Caco-2 (cell line): ENCODE measurements around the gene GLIPR1L1. TPM values are rescaled to one million over a fixed set of nuclear protein-coding genes. Genes with fewer than 3 reads are reported as not detected.

Experiments
- Bru-seq: library from RNA; stranded (reverse); fragments of 400-500 nt; gene quantifications from one replicate; lab custom pipeline; 2021; lab: Mats Ljungman, UMichigan
- BruChase-seq, 2 experiments: library from RNA; stranded (reverse); fragments of 400-500 nt; gene quantifications; one replicate each; lab custom pipeline; 2021; lab: Mats Ljungman, UMichigan
- BruUV-seq: library from RNA; stranded (reverse); fragments of 400-500 nt; replicated peaks from 2 replicates; lab custom pipeline; 2021; lab: Mats Ljungman, UMichigan
- CTCF ChIA-PET: fragments of 300-600 bp; sonication (Branson Sonifier 250); formaldehyde crosslinking; loops from one replicate; lab custom pipeline; 2022; ENCODE audit warnings: antibody characterized with exemption; lab: Charles Lee
- POLR2A ChIA-PET: fragments of 300-600 bp; sonication (Branson Sonifier 250); formaldehyde crosslinking; loops from one replicate; lab custom pipeline; 2022; ENCODE audit warnings: antibody characterized with exemption; lab: Charles Lee
- DNase-seq, 2 experiments: peaks; one replicate each; pipeline versions ENCODE4 v3.0.0 to v3.0.0-alpha.2; 2020 to 2022
- H3K27me3 ChIP-seq: replicated peaks from 2 replicates; pipeline ENCODE4 v1.6.0; 2011; ENCODE audit warnings: low read length; ENCODE audit not compliant: control insufficient read depth, insufficient read depth
- H3K36me3 ChIP-seq: 2 replicates; pipeline ENCODE4 v1.5.1; 2011; ENCODE audit warnings: low read length; ENCODE audit not compliant: control insufficient read depth, insufficient read depth
- H3K4me1 ChIP-seq: fragments of 250-450 bp; sonication (Bioruptor Pico); 2 replicates; pipeline ENCODE4 v1.5.1; 2020; ENCODE audit warnings: mild to moderate bottlenecking
- H3K4me3 ChIP-seq: 2 replicates; pipeline ENCODE4 v1.5.1; 2011; ENCODE audit warnings: low read depth, mild to moderate bottlenecking, control low read depth, low read length
- H3K9me3 ChIP-seq: fragments of 250-450 bp; sonication (Bioruptor Pico); 2 replicates; pipeline ENCODE4 v1.5.1; 2020; ENCODE audit warnings: mild to moderate bottlenecking, moderate library complexity
- H3K27ac Mint-ChIP-seq: one replicate; pipeline ENCODE4 v1.8.0; 2022; ENCODE audit warnings: mixed read lengths; ENCODE audit not compliant: unreplicated experiment
- H3K27me3 Mint-ChIP-seq: one replicate; pipeline ENCODE4 v1.8.0; 2022; ENCODE audit warnings: mixed read lengths; ENCODE audit not compliant: insufficient read depth, unreplicated experiment
- H3K36me3 Mint-ChIP-seq: one replicate; pipeline ENCODE4 v1.8.0; 2022; ENCODE audit warnings: mild to moderate bottlenecking, mixed read lengths; ENCODE audit not compliant: insufficient read depth, unreplicated experiment
- H3K4me1 Mint-ChIP-seq: one replicate; pipeline ENCODE4 v1.8.0; 2022; ENCODE audit warnings: low read depth, mixed read lengths; ENCODE audit not compliant: unreplicated experiment
- H3K4me3 Mint-ChIP-seq: one replicate; pipeline ENCODE4 v1.8.0; 2022; ENCODE audit warnings: mild to moderate bottlenecking, moderate library complexity, mixed read lengths; ENCODE audit not compliant: unreplicated experiment
- H3K9me3 Mint-ChIP-seq: one replicate; pipeline ENCODE4 v1.8.0; 2022; ENCODE audit warnings: mixed read lengths; ENCODE audit not compliant: unreplicated experiment
- CTCF ChIP-seq, 2 experiments: fragments of 200-600 bp in 1 of 2; IDR thresholded peaks; 1 replicate in 1 of 2; 2 replicates in 1 of 2; pipeline versions ENCODE4 v1.5.1 to v1.8.0; 2011 to 2022; ENCODE audit warnings: antibody characterized with exemption in 1 of 2, control low read depth in 1 of 2, inconsistent platforms in 1 of 2, low read depth in 1 of 2, low read length in 1 of 2, mild to moderate bottlenecking in 1 of 2, moderate library complexity in 1 of 2; ENCODE audit not compliant: insufficient read depth in 1 of 2, severe bottlenecking in 1 of 2, unreplicated experiment in 1 of 2
- intact Hi-C: fragments of 100-400 bp; cut with micrococcal nuclease; formaldehyde crosslinking; loops from one replicate; pipeline ENCODE4 v1.10.0; 2022; ENCODE audit not compliant: unreplicated experiment
- long read RNA-seq: library from polyadenylated mRNA; stranded (forward); transcript quantifications from one replicate; pipeline ENCODE4 v2.0.0, GENCODE V29; 2022
- total RNA-seq: library from RNA; stranded (reverse); gene quantifications from 2 replicates; pipeline ENCODE4 v1.2.3, GENCODE V29; 2022

GLIPR1L1 gene
- total RNA-seq (not detected in 2 replicates), Bru-seq, nascent RNA (not detected), BruChase-seq, experiment 1, labeled RNA remaining after a 2-hour chase (not detected), BruChase-seq, experiment 2, labeled RNA remaining after a 6-hour chase (not detected)
- long read RNA-seq, result 0 reads

GRCh38 chr12:75334384-75335030 lies at the start of gene GLIPR1L1:
Gene GLIPR1L1 (plus strand): TSS chr12:75334670. CDS start chr12:75334729, 59 bp downstream.
- Histone ChIP-seq H3K9me3 (no peaks in the 10 kb centered on the region), H3K27me3 (no peaks in the 10 kb centered on the region), H3K4me1 (no peaks in the 10 kb centered on the region), H3K4me3 (no peak within 1 kb of the TSS), H3K36me3 (no peaks in the 10 kb centered on the region)
- no peaks in the 10 kb centered on the region for H3K27me3 Mint-ChIP-seq
- TF ChIP-seq CTCF (IDR thresholded peaks at IDR 0.05; ENCODE audit: insufficient read depth in 1 of 2, low read depth in 1 of 2, low read length in 1 of 2, severe bottlenecking in 1 of 2, unreplicated experiment in 1 of 2), result peak; percentile 70 to 74
- H3K4me3 Mint-ChIP-seq, result peak within 1 kb of the TSS; percentile 52
- peak; percentile 81 to 82 for DNase-seq
- no peaks in the 10 kb centered on the region for H3K9me3 Mint-ChIP-seq
- intact Hi-C loops, result loop anchor here (1.0 to 5.0 kb wide), 4 partner anchors 25 to 170 kb away; no protein-coding TSS in a partner anchor
- no peaks in the 10 kb centered on the region for H3K4me1 Mint-ChIP-seq
- H3K36me3 Mint-ChIP-seq, result no peaks in the 10 kb centered on the region
- no TSS peak for BruUV-seq
- CTCF ChIA-PET, result interaction anchor here (0.6 to 1.0 kb wide), 2 partner anchors 56 to 154 kb away, joined by 3 to 4 read pairs; partner anchors contain the start of gene GLIPR1L2
- H3K27ac Mint-ChIP-seq, result no peak within 1 kb of the TSS
- POLR2A ChIA-PET, result no interaction called here

GRCh38 chr12:75288860-75289259 lies 45.6 kb upstream of the GLIPR1L1 start:
- no peak for DNase-seq
- no TSS peak for BruUV-seq
- Mint-ChIP-seq H3K27ac (no peak overlapping the region), H3K9me3 (no peaks in the 10 kb centered on the region), H3K4me1 (peaks cover 6% of the 10 kb centered on the region), H3K36me3 (no peaks in the 10 kb centered on the region), H3K27me3 (no peaks in the 10 kb centered on the region), H3K4me3 (no peak overlapping the region)
- no peaks in the 10 kb centered on the region for H3K9me3 ChIP-seq
- CTCF ChIA-PET, result interaction anchor here (1.1 kb wide), 1 partner anchor 41 kb away, joined by 4 read pairs; the partner anchor contains the start of gene CAPS2
- H3K4me3 ChIP-seq, result no peak overlapping the region
- POLR2A ChIA-PET, result no interaction called here
- intact Hi-C loops, result loop anchor here (1.0 kb wide), 1 partner anchor 131 kb away; no protein-coding TSS in a partner anchor
- no peaks in the 10 kb centered on the region for H3K27me3 ChIP-seq
- no peaks in the 10 kb centered on the region; the same call in 1 of the 2 replicates for H3K4me1 ChIP-seq
- no peaks in the 10 kb centered on the region for H3K36me3 ChIP-seq
- no peak for TF ChIP-seq CTCF (IDR thresholded peaks at IDR 0.05; ENCODE audit: insufficient read depth in 1 of 2, low read depth in 1 of 2, low read length in 1 of 2, severe bottlenecking in 1 of 2, unreplicated experiment in 1 of 2)

GRCh38 chr12:75289753-75290152 lies 44.7 kb upstream of the GLIPR1L1 start:
- BruUV-seq, result no TSS peak
- Histone ChIP-seq H3K4me3 (no peak overlapping the region), H3K27me3 (no peaks in the 10 kb centered on the region), H3K36me3 (no peaks in the 10 kb centered on the region), H3K4me1 (no peaks in the 10 kb centered on the region; the same call in 1 of the 2 replicates), H3K9me3 (no peaks in the 10 kb centered on the region)
- Mint-ChIP-seq H3K9me3 (no peaks in the 10 kb centered on the region), H3K4me1 (peaks cover 12% of the 10 kb centered on the region), H3K36me3 (no peaks in the 10 kb centered on the region), H3K27ac (no peak overlapping the region), H3K4me3 (no peak overlapping the region), H3K27me3 (peaks cover 2% of the 10 kb centered on the region)
- POLR2A ChIA-PET, result no interaction called here
- intact Hi-C loops, result loop anchor here (1.0 to 10.0 kb wide), 2 partner anchors 131 to 605 kb away; no protein-coding TSS in a partner anchor
- CTCF ChIA-PET, result interaction anchor here (1.1 kb wide), 1 partner anchor 40 kb away, joined by 4 read pairs; the partner anchor contains the start of gene CAPS2
- TF ChIP-seq CTCF (IDR thresholded peaks at IDR 0.05; ENCODE audit: insufficient read depth in 1 of 2, low read depth in 1 of 2, low read length in 1 of 2, severe bottlenecking in 1 of 2, unreplicated experiment in 1 of 2), result peak in 1 of 2 experiments; percentile 28
- no peak for DNase-seq
